ENCODE data around the gene PRDM16.

Gene PRDM16

GRCh38 chr1:3408751-3409266 lies 339.8 kb downstream of the PRDM16 start (continued):
- no peak for TF ChIP-seq ZNF280D (tag by site-specific recombination; IDR thresholded peaks at IDR 0.05)
- no peak for TF ChIP-seq ZNF629 (tag by site-specific recombination; IDR thresholded peaks at IDR 0.05)
- TF ChIP-seq KLF10 (tag by site-specific recombination; IDR thresholded peaks at IDR 0.05) = no peak
- TF ChIP-seq ZNF157 (tag by site-specific recombination; IDR thresholded peaks at IDR 0.05) = no peak
- no peak for TF ChIP-seq ZNF202 (tag by site-specific recombination; IDR thresholded peaks at IDR 0.05; ENCODE audit: borderline replicate concordance)
- TF ChIP-seq, protein P1, sequence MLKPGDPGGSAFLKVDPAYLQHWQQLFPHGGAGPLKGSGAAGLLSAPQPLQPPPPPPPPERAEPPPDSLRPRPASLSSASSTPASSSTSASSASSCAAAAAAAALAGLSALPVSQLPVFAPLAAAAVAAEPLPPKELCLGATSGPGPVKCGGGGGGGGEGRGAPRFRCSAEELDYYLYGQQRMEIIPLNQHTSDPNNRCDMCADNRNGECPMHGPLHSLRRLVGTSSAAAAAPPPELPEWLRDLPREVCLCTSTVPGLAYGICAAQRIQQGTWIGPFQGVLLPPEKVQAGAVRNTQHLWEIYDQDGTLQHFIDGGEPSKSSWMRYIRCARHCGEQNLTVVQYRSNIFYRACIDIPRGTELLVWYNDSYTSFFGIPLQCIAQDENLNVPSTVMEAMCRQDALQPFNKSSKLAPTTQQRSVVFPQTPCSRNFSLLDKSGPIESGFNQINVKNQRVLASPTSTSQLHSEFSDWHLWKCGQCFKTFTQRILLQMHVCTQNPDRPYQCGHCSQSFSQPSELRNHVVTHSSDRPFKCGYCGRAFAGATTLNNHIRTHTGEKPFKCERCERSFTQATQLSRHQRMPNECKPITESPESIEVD (tag by site-specific recombination; IDR thresholded peaks at IDR 0.05) = no peak
- no peak for TF ChIP-seq ZNF830 (tag by site-specific recombination; IDR thresholded peaks at IDR 0.05; ENCODE audit: low read depth)
- no peak; the same call in 1 of the 2 replicates for TF ChIP-seq ZIC2 (tag by site-specific recombination; IDR thresholded peaks at IDR 0.05)
- TF ChIP-seq, protein P2, sequence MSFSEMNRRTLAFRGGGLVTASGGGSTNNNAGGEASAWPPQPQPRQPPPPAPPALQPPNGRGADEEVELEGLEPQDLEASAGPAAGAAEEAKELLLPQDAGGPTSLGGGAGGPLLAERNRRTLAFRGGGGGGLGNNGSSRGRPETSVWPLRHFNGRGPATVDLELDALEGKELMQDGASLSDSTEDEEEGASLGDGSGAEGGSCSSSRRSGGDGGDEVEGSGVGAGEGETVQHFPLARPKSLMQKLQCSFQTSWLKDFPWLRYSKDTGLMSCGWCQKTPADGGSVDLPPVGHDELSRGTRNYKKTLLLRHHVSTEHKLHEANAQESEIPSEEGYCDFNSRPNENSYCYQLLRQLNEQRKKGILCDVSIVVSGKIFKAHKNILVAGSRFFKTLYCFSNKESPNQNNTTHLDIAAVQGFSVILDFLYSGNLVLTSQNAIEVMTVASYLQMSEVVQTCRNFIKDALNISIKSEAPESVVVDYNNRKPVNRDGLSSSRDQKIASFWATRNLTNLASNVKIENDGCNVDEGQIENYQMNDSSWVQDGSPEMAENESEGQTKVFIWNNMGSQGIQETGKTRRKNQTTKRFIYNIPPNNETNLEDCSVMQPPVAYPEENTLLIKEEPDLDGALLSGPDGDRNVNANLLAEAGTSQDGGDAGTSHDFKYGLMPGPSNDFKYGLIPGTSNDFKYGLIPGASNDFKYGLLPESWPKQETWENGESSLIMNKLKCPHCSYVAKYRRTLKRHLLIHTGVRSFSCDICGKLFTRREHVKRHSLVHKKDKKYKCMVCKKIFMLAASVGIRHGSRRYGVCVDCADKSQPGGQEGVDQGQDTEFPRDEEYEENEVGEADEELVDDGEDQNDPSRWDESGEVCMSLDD (tag by site-specific recombination; IDR thresholded peaks at IDR 0.05) = no peak
- TF ChIP-seq ZSCAN23 (tag by site-specific recombination; IDR thresholded peaks at IDR 0.05) = no peak
- no peak for TF ChIP-seq ZNF155 (tag by site-specific recombination; IDR thresholded peaks at IDR 0.05)
- TF ChIP-seq ZNF48 (tag by site-specific recombination; IDR thresholded peaks at IDR 0.05) = no peak
- TF ChIP-seq ZNF488 (tag by site-specific recombination; IDR thresholded peaks at IDR 0.05) = no peak
- TF ChIP-seq ZNF394 (tag by site-specific recombination; IDR thresholded peaks at IDR 0.05; ENCODE audit: borderline replicate concordance) = no peak
- no peak for TF ChIP-seq GLI2 (tag by site-specific recombination; IDR thresholded peaks at IDR 0.05; ENCODE audit: borderline replicate concordance, low read depth)
- TF ChIP-seq SALL2 (tag by site-specific recombination; IDR thresholded peaks at IDR 0.05; ENCODE audit: borderline replicate concordance) = no peak
- no peak for TF ChIP-seq ZNF426 (tag by site-specific recombination; IDR thresholded peaks at IDR 0.05)
- peak; percentile 10; the same call in 1 of the 2 replicates for TF ChIP-seq ZNF621 (tag by site-specific recombination; IDR thresholded peaks at IDR 0.05)
- no peak for TF ChIP-seq ZNF132 (tag by site-specific recombination; IDR thresholded peaks at IDR 0.05; ENCODE audit: borderline replicate concordance)
- TF ChIP-seq, protein P3, sequence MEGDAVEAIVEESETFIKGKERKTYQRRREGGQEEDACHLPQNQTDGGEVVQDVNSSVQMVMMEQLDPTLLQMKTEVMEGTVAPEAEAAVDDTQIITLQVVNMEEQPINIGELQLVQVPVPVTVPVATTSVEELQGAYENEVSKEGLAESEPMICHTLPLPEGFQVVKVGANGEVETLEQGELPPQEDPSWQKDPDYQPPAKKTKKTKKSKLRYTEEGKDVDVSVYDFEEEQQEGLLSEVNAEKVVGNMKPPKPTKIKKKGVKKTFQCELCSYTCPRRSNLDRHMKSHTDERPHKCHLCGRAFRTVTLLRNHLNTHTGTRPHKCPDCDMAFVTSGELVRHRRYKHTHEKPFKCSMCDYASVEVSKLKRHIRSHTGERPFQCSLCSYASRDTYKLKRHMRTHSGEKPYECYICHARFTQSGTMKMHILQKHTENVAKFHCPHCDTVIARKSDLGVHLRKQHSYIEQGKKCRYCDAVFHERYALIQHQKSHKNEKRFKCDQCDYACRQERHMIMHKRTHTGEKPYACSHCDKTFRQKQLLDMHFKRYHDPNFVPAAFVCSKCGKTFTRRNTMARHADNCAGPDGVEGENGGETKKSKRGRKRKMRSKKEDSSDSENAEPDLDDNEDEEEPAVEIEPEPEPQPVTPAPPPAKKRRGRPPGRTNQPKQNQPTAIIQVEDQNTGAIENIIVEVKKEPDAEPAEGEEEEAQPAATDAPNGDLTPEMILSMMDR (tag by site-specific recombination; IDR thresholded peaks at IDR 0.05) = no peak
- TF ChIP-seq ZBTB11 (tag by site-specific recombination; conservative IDR thresholded peaks at IDR 0.05; ENCODE audit: low read depth) = no peak
- TF ChIP-seq ZNF473 (tag by site-specific recombination; IDR thresholded peaks at IDR 0.05) = no peak
- no peak for TF ChIP-seq ZNF626 (tag by site-specific recombination; IDR thresholded peaks at IDR 0.05)
- TF ChIP-seq, protein P4, sequence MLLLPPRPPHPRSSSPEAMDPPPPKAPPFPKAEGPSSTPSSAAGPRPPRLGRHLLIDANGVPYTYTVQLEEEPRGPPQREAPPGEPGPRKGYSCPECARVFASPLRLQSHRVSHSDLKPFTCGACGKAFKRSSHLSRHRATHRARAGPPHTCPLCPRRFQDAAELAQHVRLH (tag by site-specific recombination; IDR thresholded peaks at IDR 0.05) = no peak
- TF ChIP-seq ZNF837 (tag by site-specific recombination; IDR thresholded peaks at IDR 0.05) = no peak
